ENCODE results near the gene FAM114A2.
"Not testable (repeated sequence)": the region's sequence is repeated elsewhere in the genome, so short reads cannot be mapped to it uniquely, and the experiment has no call there.

GRCh38 chr5:154018919-154019318 is 19.8 kb downstream of the FAM114A2 start:
- TF ChIP-seq CTCF (optimal IDR thresholded peaks at IDR 0.05 in 1 of 3, IDR thresholded peaks at IDR 0.05 in 1 of 3, conservative IDR thresholded peaks at IDR 0.05 in 1 of 3; ENCODE audit: extremely low read depth in 1 of 3, insufficient read depth in 2 of 3, low read length in 3 of 3); EZH2 (IDR thresholded peaks at IDR 0.05; ENCODE audit: low read length): not testable (repeated sequence)

All from keratinocyte (primary cell).